GM18873 (cell line): ENCODE results near the gene EPAS1.

Source experiments
- ATAC-seq: cut with Tn5 transposase; IDR thresholded peaks from one replicate; pipeline ENCODE4 v1.9.1; 2021; ENCODE audit warnings: mild to moderate bottlenecking, moderate library complexity, moderate number of reproducible peaks; ENCODE audit not compliant: unreplicated experiment, low FRiP score

The EPAS1 gene

GRCh38 chr2:46299365-46300263 is 2.4 kb downstream of the EPAS1 start:
- ATAC-seq: no peak

DNA sequence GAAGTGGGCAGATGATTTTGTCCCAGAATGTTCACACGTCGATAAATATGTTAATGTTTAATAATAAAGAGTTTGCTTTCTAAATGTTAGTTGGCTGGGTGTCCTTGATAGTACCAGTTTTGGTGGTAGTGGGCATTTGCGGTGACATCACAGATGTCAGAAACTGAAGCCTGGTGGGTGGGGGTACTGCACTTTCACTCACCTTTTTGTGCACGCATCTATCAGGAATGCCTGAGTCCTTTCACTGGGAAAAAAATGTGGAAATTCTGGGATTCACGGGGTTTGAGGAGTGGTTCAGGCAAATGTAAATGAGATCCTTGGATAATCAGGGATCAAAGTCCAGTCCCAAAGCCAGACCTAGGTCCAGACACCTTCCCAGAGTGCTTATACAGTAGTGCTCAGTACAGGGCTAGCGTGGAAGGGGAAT is 3.2 kb downstream of the EPAS1 start:
- ATAC-seq: no peak

- no peak for ATAC-seq
These were observed 4.9 kb downstream of the EPAS1 start for GRCh38 chr2:46302005-46302695.

GRCh38 chr2:46303233-46303632 is 6.0 kb downstream of the EPAS1 start:
- ATAC-seq: no peak

DNA sequence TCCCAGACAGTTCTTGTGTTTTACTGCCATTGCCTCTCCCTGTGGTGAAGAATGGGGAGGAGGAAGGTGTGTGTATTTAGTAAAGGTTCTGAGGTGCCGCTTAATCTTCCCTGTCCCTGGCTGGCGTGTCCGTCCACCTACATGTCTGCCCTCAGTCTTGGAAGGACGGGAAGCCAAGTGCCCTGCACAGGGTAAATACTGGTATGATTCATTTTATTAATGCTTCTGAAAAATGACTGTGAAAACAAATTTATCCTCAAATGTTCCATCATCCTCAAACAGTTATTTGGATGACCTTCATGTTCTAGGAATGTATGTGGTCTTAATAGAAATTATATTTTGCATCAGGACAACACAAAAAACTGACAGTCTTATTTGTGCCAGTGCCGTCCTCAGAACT is 6.6 kb downstream of the EPAS1 start:
- no peak for ATAC-seq

DNA sequence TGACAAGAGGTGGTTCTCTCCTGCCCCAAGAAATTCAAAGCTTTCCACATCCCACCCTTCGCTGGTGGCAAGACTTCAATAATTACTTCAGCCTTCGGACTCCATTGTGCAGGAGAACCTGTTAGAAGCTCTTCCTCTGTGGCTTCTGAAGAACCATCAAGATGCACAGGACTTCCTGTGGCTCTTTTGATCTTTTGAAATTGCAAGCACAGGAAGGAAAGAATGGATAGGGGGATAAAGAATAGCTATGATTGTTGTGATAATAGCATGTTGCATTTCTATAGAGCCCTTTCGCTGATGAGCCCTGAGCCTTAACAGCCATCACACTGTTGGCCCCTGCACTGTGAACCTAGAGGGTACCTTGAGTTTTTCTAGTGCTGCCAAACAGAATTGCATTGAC is 7.4 kb downstream of the EPAS1 start:
- ATAC-seq: no peak

GRCh38 chr2:46305187-46305586 is 8.0 kb downstream of the EPAS1 start:
- ATAC-seq: no peak

DNA sequence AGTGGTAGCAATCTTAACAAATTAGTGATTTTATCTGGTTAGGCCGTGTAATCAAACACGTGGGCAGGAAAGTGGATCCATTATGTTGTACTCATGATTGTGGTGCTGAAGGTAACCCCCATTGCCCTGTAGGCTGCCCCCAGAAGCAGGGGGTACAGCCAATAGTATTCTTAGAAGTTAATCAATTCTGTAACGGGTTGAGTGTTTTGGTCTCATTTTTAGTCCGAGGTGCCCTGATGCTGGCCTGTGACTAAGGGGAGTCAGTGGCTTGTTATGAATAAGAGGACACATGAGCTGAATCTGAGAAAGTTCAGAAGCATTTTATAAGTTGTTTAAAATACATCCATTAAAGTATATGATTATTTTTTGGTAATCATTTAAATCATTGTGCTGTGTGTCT is 8.6 kb downstream of the EPAS1 start:
- no peak for ATAC-seq

DNA sequence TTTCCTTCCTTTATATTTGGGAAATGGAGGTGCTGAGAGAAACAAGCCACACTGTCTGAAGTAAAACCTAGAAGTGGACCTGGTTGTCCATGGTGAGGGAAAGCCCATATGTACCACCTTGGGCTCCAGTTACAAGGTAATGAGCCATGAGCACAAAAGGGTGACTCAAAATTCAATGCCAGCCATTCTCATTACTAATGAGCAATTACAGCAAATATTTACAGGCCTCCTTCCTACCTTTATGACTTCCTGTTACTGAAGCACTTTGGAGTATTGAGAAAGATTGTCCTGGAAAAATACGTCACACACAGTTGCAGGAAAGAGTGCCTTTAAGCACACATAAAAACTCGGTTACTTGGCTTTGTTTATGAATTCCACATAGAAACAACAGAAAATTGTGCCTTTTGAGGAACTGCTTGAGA is 9.1 kb downstream of the EPAS1 start:
- no peak for ATAC-seq

DNA sequence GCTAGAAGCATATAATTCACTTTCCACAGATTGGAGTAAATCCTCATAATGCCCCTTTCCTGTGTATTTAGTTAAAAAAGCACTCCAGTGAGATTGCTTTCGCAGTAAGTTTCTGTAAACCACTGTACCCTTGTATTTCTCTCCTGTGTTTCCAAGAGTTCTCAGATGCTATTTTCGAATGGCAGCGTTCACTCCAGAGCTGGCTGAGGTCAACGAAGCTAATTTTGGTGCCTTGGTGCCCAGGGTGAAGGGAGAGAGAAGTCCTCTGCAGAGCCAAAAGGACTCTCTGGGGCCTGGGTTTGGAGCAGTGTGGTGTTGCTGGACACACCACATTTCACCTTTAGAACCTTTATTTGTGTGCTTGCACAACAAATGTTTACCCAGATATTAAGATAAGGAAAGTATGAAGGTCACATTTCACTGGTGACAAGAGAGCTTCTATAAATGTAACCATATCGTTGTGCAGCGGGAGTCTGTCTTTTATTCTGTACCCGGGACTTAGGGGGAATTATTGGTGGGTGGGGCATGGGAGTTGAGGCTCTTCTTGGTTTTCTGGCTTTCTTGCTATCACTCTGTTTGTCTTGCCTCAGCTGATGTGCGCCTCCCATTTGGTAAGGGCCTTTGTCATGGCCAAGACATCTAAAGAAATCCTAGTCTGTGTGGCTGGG is 9.9 kb downstream of the EPAS1 start:
- no peak for ATAC-seq

DNA sequence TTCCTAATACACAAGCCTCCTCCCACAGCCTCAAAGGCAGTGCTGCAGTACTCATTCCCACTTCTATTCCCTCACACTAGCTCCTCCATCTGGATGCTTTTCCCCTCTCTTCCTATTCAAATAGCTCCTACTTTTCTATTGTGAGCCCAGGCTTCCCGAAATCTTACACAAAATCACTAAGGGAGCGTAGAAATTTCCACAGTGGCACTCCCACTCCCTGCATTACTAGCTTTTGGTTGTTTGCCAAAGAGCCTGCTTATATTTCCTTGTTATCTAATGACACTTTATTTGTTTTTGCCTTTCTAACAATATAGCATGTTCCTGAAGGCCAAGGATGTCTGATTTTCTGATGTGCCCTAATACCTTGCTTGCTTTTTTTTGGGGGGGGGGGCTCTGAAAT is 10.9 kb downstream of the EPAS1 start:
- no peak for ATAC-seq

- no peak for ATAC-seq
These were observed 11.4 kb downstream of the EPAS1 start for GRCh38 chr2:46308629-46309028.

DNA sequence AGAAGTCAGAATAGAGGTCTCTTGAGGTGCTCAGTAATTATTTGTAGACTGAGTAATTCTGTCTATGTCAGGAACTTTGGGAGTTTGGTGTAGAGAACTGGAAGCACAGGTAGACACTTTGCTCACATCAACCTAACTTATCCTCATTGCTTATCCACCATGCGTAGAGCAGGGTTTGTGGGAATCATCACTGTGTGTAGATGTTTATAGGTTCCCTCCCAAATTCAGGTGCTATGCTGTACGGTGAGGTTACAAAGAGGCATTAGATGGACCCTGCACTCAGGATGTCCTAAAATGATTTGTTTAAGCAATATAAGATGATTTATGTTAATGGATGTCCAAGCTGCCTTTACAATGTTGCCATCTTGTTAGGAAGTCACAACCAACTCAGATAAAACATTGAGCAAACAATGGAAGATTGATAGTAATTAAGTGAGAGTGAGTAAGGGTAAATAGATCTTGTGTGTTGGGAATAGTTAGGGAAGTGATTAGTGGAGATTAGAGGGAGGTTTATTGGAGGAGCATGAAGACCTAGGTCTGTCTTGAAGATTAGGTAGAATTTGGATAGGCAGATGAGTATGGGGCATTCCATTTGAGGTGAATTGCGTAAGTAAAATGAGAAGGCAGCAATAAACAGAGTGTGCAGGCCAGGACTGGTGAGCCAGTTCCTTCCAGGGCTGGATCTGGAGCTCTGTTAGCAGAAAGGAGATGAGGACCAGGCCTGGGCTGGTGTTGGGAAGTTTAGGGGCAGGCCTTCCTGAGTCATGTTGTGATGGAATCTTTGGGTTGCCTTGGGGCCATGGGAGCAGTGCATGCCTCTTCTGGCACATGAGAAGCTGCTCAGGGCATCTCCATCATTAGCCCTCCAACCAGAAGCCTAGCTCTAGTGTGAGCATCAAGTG is 12.1 kb downstream of the EPAS1 start:
- ATAC-seq: no peak

DNA sequence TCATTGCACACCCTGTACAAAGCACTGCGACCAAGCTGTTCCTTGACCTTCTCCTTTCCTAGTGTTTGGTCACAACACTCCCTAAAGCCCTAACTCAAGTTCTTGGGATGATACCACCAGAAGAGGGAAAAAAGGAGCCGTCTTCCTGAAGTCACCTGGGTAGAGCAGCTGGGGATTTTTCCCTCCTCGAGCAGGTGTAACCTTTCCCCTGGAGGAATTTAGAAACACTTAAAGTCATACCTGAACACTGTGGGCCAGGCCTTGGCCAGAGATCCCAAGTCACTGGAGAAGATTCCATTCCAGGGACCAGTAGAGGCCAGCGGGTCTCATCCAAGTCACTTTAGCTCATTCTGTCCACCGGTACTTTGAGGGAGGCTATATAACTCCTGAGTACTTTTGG is 13.2 kb downstream of the EPAS1 start:
- no peak for ATAC-seq

- ATAC-seq: no peak
These were observed 14.5 kb downstream of the EPAS1 start for GRCh38 chr2:46311651-46312223.

DNA sequence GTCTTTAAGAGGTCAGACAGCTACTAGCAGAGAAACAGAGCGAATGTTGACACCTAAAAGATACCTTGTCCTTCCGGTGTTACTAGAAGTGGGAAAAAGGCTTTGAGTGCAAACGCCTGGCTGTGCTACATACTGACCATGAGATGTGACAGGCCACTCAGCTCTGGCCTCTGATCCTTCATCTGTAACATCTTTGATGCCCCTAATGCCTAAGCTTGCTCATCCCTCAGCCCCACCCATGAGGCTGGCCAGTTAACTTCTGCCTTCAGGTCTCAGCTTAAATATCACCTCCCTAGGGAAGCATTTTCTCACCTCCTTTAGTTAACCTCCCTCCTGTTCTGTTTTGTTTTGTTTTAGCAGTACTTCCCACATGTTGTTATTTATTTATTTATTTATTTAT is 15.9 kb downstream of the EPAS1 start:
- ATAC-seq: no peak

DNA sequence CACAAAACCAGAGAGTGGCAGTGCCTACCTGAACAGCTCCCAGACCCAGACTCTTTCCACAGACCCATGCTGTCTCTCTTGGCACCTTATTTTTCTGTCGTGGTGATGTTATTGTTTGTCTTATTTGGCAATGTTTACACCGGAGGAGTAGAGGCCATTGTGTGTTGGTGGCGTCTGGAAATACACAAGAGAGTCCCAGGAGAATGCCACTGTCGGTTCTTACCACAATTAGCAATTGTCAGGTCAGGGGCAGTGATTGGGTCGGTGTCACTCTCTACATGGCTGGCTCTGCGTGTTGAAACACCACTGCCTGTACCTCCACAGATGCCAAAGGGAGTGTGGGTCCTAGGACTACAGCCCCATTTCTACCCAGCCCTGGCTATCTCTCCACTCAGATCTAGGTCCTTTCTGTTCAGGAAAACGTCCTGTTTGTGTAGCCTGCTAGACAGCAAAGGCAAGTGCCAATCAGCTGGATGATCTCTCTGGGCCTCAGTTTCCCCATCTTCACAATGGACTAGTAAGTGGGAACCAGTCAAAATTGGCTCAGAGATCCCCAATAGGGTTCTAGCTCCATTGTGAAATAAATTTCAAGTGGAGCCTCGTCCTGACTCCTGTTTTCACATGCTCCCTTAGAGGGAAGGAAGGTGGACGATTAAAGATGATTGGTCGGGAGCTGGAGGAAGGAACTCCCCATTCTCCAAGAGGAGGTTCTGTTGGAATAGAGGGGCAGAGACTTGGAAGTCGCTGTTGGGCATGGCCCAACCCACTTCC is 17.0 kb downstream of the EPAS1 start:
- ATAC-seq: no peak

DNA sequence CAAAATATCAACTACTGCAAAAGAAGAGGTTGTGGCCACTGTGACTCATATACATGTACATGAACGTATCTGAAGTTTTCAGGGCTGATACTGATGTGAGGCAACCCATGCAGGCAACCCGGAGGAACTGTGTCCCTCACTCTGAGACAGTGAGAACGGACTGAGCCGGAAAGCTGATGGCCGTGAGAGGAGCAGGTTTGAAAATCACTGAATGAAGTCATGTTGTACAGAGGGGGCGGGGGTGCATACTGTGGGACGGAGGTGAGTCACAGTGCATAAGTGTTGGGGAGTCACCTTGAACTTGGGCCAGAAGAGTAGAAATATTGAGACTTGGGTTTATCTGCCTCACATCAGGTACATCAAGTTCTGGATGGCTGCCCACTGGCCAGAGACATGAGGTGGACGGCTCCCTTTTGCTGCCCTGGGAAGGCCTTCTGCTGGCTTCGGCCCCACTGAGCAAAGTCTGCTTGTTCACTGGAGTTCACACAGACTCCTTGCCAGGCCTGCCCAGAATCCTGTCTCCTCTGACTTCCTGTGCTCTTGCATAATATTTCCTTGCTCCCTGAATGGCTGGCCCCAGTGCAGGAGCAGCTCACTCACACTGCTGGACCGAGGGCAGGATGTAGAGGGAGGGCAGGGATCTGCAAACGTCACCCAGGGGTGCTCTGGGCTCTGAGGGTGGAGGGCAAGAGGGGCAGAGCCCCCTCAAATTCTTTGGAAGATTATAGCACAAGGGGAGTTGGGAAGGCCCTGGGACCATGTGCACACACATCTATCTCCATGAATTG is 18.1 kb downstream of the EPAS1 start:
- no peak for ATAC-seq
